ENCODE data around the gene VPS37C.

GRCh38 chr11:61138935-61139334 lies 22.3 kb downstream of the VPS37C start:
- TF ChIP-seq CTCF (conservative IDR thresholded peaks at IDR 0.05) (no peak), EZH2 (IDR thresholded peaks at IDR 0.05; ENCODE audit: low read depth) (no peak)

All from PC-9 (cell line).